K562 (cell line): ENCODE data around the gene LMNTD2. TPM values are rescaled to one million over a fixed set of nuclear protein-coding genes. Genes with fewer than 3 reads are reported as not detected.

ENCODE experiments used
- ATAC-seq: fragments of 200-7000 bp; cut with Tn5 transposase; 3 replicates; pipeline ENCODE4 v1.9.1; 2020; ENCODE audit warnings: moderate library complexity
- BruUV-seq: library from RNA; stranded (reverse); fragments of 400-500 nt; replicated peaks from 2 replicates; lab custom pipeline; 2021; lab: Mats Ljungman, UMichigan
- CTCF ChIA-PET: fragments of 300-600 bp; formaldehyde crosslinking; extraction: SDS; loops from one replicate; lab custom pipeline; 2021; ENCODE audit warnings: low intra/inter-chr PET ratio; lab: Yijun Ruan, JAX
- POLR2A ChIA-PET: fragments of 300-600, 350-650 bp; sonication (Branson Sonifier 250); formaldehyde crosslinking; extraction: SDS; loops from one replicate; lab custom pipeline; 2021; ENCODE audit warnings: antibody characterized with exemption, inconsistent platforms; lab: Yijun Ruan, JAX
- DNase-seq, 4 experiments: peaks; one replicate each; pipeline versions ENCODE4 v3.0.0 to v3.0.0-alpha.2; 2011 to 2018; ENCODE audit warnings: low spot score in 3 of 4, mixed read lengths in 3 of 4; ENCODE audit errors: extremely low read depth in 1 of 4
- FAIRE-seq: peaks from 2 replicates; lab custom pipeline; 2011; peaks lifted over from hg19 to GRCh38; lab: Jason Lieb, UNC
- H2AFZ ChIP-seq: 2 replicates; pipeline ENCODE4 v1.6.0; 2011; ENCODE audit warnings: low read depth, low read length, control low read depth, inconsistent platforms
- H3K27ac ChIP-seq: fragments of 200-600 bp; 3 replicates; pipeline ENCODE4 v1.8.0; 2011; ENCODE audit warnings: low read depth, mild to moderate bottlenecking, control low read depth, inconsistent platforms, low read length, moderate library complexity, mixed read lengths; ENCODE audit errors: extremely low read depth
- H3K27me3 ChIP-seq, 2 experiments: fragments of 300-600 bp in 1 of 2; 2 replicates in 1 of 2; 3 replicates in 1 of 2; pipeline versions ENCODE4 v1.6.0 to v1.8.0; 2011; ENCODE audit warnings: inconsistent platforms in 2 of 2, low read length in 2 of 2, mild to moderate bottlenecking in 1 of 2, mixed read lengths in 1 of 2, moderate library complexity in 1 of 2; ENCODE audit not compliant: control insufficient read depth in 2 of 2, insufficient read depth in 2 of 2
- H3K36me3 ChIP-seq: fragments of 300-600 bp; 3 replicates; pipeline ENCODE4 v1.8.0; 2011; ENCODE audit warnings: mild to moderate bottlenecking, low read length, inconsistent platforms; ENCODE audit not compliant: control insufficient read depth, insufficient read depth
- H3K4me1 ChIP-seq, 2 experiments: fragments of 200-600 bp in 1 of 2; replicated peaks in 1 of 2; 2 replicates in 1 of 2; 3 replicates in 1 of 2; pipeline versions ENCODE4 v1.5.1 to v1.8.0; 2011; ENCODE audit warnings: inconsistent platforms in 2 of 2, low read length in 2 of 2, mild to moderate bottlenecking in 1 of 2, mixed read lengths in 1 of 2, moderate library complexity in 1 of 2; ENCODE audit not compliant: control insufficient read depth in 2 of 2, insufficient read depth in 2 of 2
- H3K4me2 ChIP-seq: 2 replicates; pipeline ENCODE4 v1.6.1; 2011; ENCODE audit warnings: low read length, control low read depth, inconsistent platforms, mixed read lengths; ENCODE audit not compliant: insufficient read depth
- H3K4me3 ChIP-seq: fragments of 200-600 bp; sonication (generic), shearing (Covaris generic); 2 replicates; pipeline ENCODE4 v1.5.1; 2016; ENCODE audit warnings: control low read depth, inconsistent platforms
- H3K79me2 ChIP-seq: fragments of 200-600 bp; 3 replicates; pipeline ENCODE4 v1.8.0; 2011; ENCODE audit warnings: low read length, inconsistent platforms; ENCODE audit not compliant: control insufficient read depth, insufficient read depth
- H3K9ac ChIP-seq, 2 experiments: 2 replicates each; pipeline versions ENCODE4 v1.6.0 to v1.6.1; 2011; ENCODE audit warnings: low read depth in 2 of 2, low read length in 2 of 2, control low read depth in 1 of 2, inconsistent platforms in 1 of 2, mild to moderate bottlenecking in 1 of 2, mixed read lengths in 1 of 2; ENCODE audit not compliant: insufficient read depth in 1 of 2
- H3K9me1 ChIP-seq: one replicate; pipeline ENCODE4 v1.6.0; 2011; ENCODE audit warnings: inconsistent platforms, mild to moderate bottlenecking, low read length, moderate library complexity; ENCODE audit not compliant: control insufficient read depth, insufficient read depth
- H3K9me3 ChIP-seq: replicated peaks from 2 replicates; pipeline ENCODE4 v1.5.1; 2011; ENCODE audit warnings: low read depth, low read length, inconsistent platforms; ENCODE audit not compliant: control insufficient read depth, insufficient read depth
- H4K20me1 ChIP-seq: replicated peaks from 2 replicates; pipeline ENCODE4 v1.6.1; 2011; ENCODE audit warnings: low read length, inconsistent platforms, mixed read lengths; ENCODE audit not compliant: control insufficient read depth, insufficient read depth
- ATF3 ChIP-seq, 2 experiments: fragments of 450-650 bp in 1 of 2; sonication (generic) in 1 of 2; formaldehyde crosslinking in 1 of 2; IDR thresholded peaks in 1 of 2; conservative IDR thresholded peaks in 1 of 2; 2 replicates each; pipeline versions ENCODE4 v1.6.1 to v1.8.1; 2016 to 2023; ENCODE audit warnings: mild to moderate bottlenecking in 2 of 2, moderate library complexity in 2 of 2, inconsistent platforms in 1 of 2, missing genetic modification reagents in 1 of 2
- E2F5 ChIP-seq: sonication (generic); formaldehyde crosslinking; IDR thresholded peaks from 2 replicates; pipeline ENCODE4 v1.8.0; 2022; ENCODE audit warnings: mild to moderate bottlenecking, missing genetic modification reagents
- GABPB2 ChIP-seq: fragments of 250-450 bp; sonication (Bioruptor Pico); conservative IDR thresholded peaks from 2 replicates; pipeline ENCODE4 v1.5.1; 2021; ENCODE audit warnings: mild to moderate bottlenecking
- KLF16 ChIP-seq: IDR thresholded peaks from 2 replicates; pipeline ENCODE4 v1.6.1; 2016; ENCODE audit warnings: antibody characterized with exemption
- MAFK ChIP-seq: IDR thresholded peaks from 2 replicates; pipeline ENCODE4 v1.6.1; 2011; ENCODE audit warnings: low read length, improper control_type of control experiment
- TGIF2 ChIP-seq: sonication (generic); formaldehyde crosslinking; IDR thresholded peaks from 2 replicates; pipeline ENCODE4 v1.8.1; 2022; ENCODE audit warnings: mild to moderate bottlenecking, missing genetic modification reagents, moderate library complexity
- TSHZ1 ChIP-seq: fragments of 250-450 bp; sonication (Bioruptor Pico); IDR thresholded peaks from 2 replicates; pipeline ENCODE4 v1.4.0; 2020; ENCODE audit warnings: mild to moderate bottlenecking, moderate library complexity
- ZBTB34 ChIP-seq: fragments of 250-450 bp; sonication (Bioruptor Pico); IDR thresholded peaks from 2 replicates; pipeline ENCODE4 v1.8.0; 2021; ENCODE audit warnings: mild to moderate bottlenecking, moderate library complexity
- ZNF121 ChIP-seq: sonication (generic); formaldehyde crosslinking; conservative IDR thresholded peaks from 2 replicates; pipeline ENCODE4 v1.8.0; 2022; ENCODE audit warnings: missing genetic modification reagents
- WGBS: fragments of 100-300 bp; shearing (Covaris generic); methylation state at CpG from one replicate; pipeline ENCODE4 v1.1.6; 2016; ENCODE audit warnings: low coverage, mixed read lengths; ENCODE audit not compliant: insufficient coverage; ENCODE audit errors: missing lambda C conversion rate; 5-methylcytosine and 5-hydroxymethylcytosine counted together
- in situ Hi-C: fragments of 300-500 bp; cut with MboI; formaldehyde crosslinking; loops from 4 replicates; pipeline ENCODE4 v1.15.0; 2018; ENCODE audit warnings: inconsistent platforms, mixed read lengths
- intact Hi-C: fragments of 100-400 bp; cut with micrococcal nuclease; formaldehyde crosslinking; loops from 2 replicates; pipeline ENCODE4 v1.14.2; 2022
- polyA plus RNA-seq, 8 experiments: library from polyadenylated mRNA; depleted of rRNA in 4 of 8; stranded (reverse) in 5 of 8; unstranded in 3 of 8; fragments of >200 nt; fragmentation: Nextera tagmentation in 2 of 8; fragmentation: Illumina TruSeq in 1 of 8; extraction: Ambion mirVana in 2 of 8; extraction: Trizol in 1 of 8; gene quantifications; 2 replicates each; pipeline versions ENCODE4 v1.2.1 to v1.2.3, GENCODE V29; 2011 to 2014; ENCODE audit warnings: inconsistent platforms in 1 of 8, missing spikeins in 1 of 8
- total RNA-seq, 7 experiments: library from RNA; depleted of rRNA in 6 of 7; stranded (reverse); fragments of >200 nt in 6 of 7; fragmentation: Illumina TruSeq in 2 of 7; extraction: Trizol in 2 of 7; gene quantifications; 2 replicates each; pipeline versions ENCODE4 v1.2.1 to v1.2.3, GENCODE V29; 2011 to 2021; ENCODE audit warnings: low replicate concordance in 1 of 7

LMNTD2 gene
- total and polyA plus RNA-seq, 9 of the 15 experiments (the other 6 are each of a cell fraction or from before 2014, with no cell fraction given) = 0.48 to 4.2 (median 1.5) TPM; not detected in 3

DNA sequence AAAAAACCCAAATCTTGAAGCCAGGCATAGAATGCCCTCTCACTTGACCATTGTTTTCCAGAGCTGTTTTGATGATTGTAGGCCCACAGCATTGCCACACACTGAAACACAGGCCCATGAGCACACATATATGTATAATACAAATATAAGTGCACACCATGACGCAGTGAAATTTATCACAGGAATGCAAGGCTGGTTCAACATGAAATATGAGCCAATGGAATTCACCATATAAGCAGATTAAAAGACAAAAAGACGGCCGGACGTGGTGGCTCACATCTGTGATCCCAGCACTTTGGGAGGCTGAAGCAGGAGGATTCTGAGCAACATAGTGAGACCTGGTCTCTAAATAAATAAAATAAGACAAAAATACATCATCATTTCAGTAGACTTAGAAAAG is 44.1 kb downstream of the LMNTD2 start (continued):
- TF ChIP-seq ATF3 (IDR thresholded peaks at IDR 0.05) = no peak
- no peak for TF ChIP-seq ATF3 (CRISPR knock-in tag; conservative IDR thresholded peaks at IDR 0.05)
- TF ChIP-seq, all 486 proteins: peak for 8

- CTCF ChIA-PET = no interaction called here
- TF ChIP-seq E2F5 (CRISPR knock-in tag) (no peak), TGIF2 (CRISPR knock-in tag) (no peak), ZBTB34 (CRISPR knock-in tag) (no peak), MAFK (no peak), ZNF121 (CRISPR knock-in tag) (no peak), KLF16 (no peak), GABPB2 (CRISPR knock-in tag) (no peak), TSHZ1 (no peak)
- no TSS peak for BruUV-seq
- Histone ChIP-seq H3K27me3 (no peaks in the 10 kb centered on the region), H4K20me1 (no peaks in the 10 kb centered on the region), H3K9me3 (peaks cover 4% of the 10 kb centered on the region), H3K36me3 (peaks cover 29% of the 10 kb centered on the region; the same call in 2 of the 3 replicates), H2AFZ (no peak overlapping the region), H3K27ac (no peak overlapping the region), H3K79me2 (no peaks in the 10 kb centered on the region), H3K4me1 (peaks cover 0 to 12% of the 10 kb centered on the region in 2 experiments; a peak in 3 of 5 replicates), H3K9me1 (no peaks in the 10 kb centered on the region), H3K4me3 (no peak overlapping the region), H3K9ac (no peak overlapping the region), H3K4me2 (no peak overlapping the region)
- WGBS = 91% methylated on average over 6 of the region's 6 CpGs
- FAIRE-seq (no peak), DNase-seq (no peak), ATAC-seq (no peak)
- in situ Hi-C loops = loop anchor here (5.0 kb wide), 1 partner anchor 318 kb away; a partner anchor contains a TSS
- POLR2A ChIA-PET = no interaction called here
- intact Hi-C loops = loop anchor here (5.0 kb wide), 1 partner anchor 73 kb away; the partner anchor contains the start of gene ANO9
Observed at GRCh38 chr11:515131-515530, 45.4 kb downstream of the LMNTD2 start.
